Breast epithelium (tissue), 3 donors: ENCODE data around the gene ATP6V1B1.

ENCODE experiments used
- CTCF ChIP-seq, 3 donors: fragments of 450-650 bp; IDR thresholded peaks; one replicate each; pipeline ENCODE4 v1.5.1; 2016 to 2017; ENCODE audit warnings: antibody characterized with exemption in 3 of 3, mild to moderate bottlenecking in 3 of 3, moderate library complexity in 3 of 3
- POLR2A ChIP-seq: fragments of 450-650 bp; IDR thresholded peaks from one replicate; pipeline ENCODE4 v1.6.1; 2016; ENCODE audit warnings: antibody characterized with exemption, mild to moderate bottlenecking, moderate library complexity
- POLR2AphosphoS5 ChIP-seq, 3 donors: sonication (generic); formaldehyde crosslinking; IDR thresholded peaks; one replicate each; pipeline ENCODE4 v1.6.1; 2017; ENCODE audit warnings: antibody characterized with exemption in 3 of 3

- TF ChIP-seq CTCF (IDR thresholded peaks at IDR 0.05) (no peak), POLR2A (no peak), POLR2AphosphoS5 (IDR thresholded peaks at IDR 0.05) (no peak)
Observed at GRCh38 chr2:70903641-70904340, 31.9 kb upstream of the ATP6V1B1 start.
